ENCODE data around the gene MYO5A.

Gene MYO5A

GRCh38 chr15:52261026-52261425 is 267.7 kb downstream of the MYO5A start:
- no peak for TF ChIP-seq CTCF (IDR thresholded peaks at IDR 0.05; ENCODE audit: insufficient read depth, low read length, poor library complexity, severe bottlenecking)
- TF ChIP-seq EZH2phosphoT487 (conservative IDR thresholded peaks at IDR 0.05; ENCODE audit: low read length) = no peak
- no peaks in the 10 kb centered on the region for H3K79me2 ChIP-seq (ENCODE audit: insufficient read depth, low read length)
- no peaks in the 10 kb centered on the region for H3F3A ChIP-seq (ENCODE audit: insufficient read depth)
- no peak overlapping the region for H3K4me3 ChIP-seq (ENCODE audit: insufficient read depth, low read length, poor library complexity, severe bottlenecking)
- H4K20me1 ChIP-seq (ENCODE audit: low read depth, low read length) = no peaks in the 10 kb centered on the region
- H3K4me2 ChIP-seq (ENCODE audit: low read depth, low read length, poor library complexity, severe bottlenecking) = no peak overlapping the region
- no peaks in the 10 kb centered on the region for H3K9me3 ChIP-seq (ENCODE audit: insufficient read depth, low read length)
- H3K36me3 ChIP-seq (ENCODE audit: low read length) = no peaks in the 10 kb centered on the region
- H3K27ac ChIP-seq (ENCODE audit: low read depth, low read length) = no peak overlapping the region
- no peaks in the 10 kb centered on the region for H3K9me2 ChIP-seq (replicated peaks; ENCODE audit: insufficient read depth, low read length)
- H2AFZ ChIP-seq (ENCODE audit: low read depth, low read length, severe bottlenecking) = no peak overlapping the region
- H3K9ac ChIP-seq (ENCODE audit: low read length) = no peak overlapping the region
- no peaks in the 10 kb centered on the region for H3K27me3 ChIP-seq (ENCODE audit: low read length)

DNA sequence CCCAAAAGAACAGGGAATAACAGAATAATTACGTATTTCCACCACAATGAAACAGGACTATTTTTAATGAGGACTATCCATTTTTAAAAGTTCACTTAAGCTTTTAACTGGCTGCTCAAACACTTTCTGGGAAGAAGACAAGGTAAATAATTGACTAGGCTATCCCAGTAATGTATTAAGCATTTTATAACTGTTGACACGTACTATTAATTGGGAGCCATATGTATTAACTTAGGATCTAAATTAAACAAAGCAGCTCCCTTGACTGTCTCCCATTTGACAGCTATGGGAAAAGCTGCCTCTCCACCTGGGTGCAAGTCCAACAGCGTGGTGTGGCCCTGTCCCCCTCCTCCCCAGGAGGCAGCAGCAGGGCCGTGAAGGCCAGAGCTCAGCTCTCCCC is 269.2 kb downstream of the MYO5A start:
- Histone ChIP-seq H3K36me3 (ENCODE audit: low read length) (no peaks in the 10 kb centered on the region), H3K27ac (ENCODE audit: low read depth, low read length) (no peak overlapping the region), H3K27me3 (ENCODE audit: low read length) (no peaks in the 10 kb centered on the region), H3F3A (ENCODE audit: insufficient read depth) (no peaks in the 10 kb centered on the region), H4K20me1 (ENCODE audit: low read depth, low read length) (no peaks in the 10 kb centered on the region), H3K9me3 (ENCODE audit: insufficient read depth, low read length) (no peaks in the 10 kb centered on the region), H3K9ac (ENCODE audit: low read length) (no peak overlapping the region), H3K9me2 (replicated peaks; ENCODE audit: insufficient read depth, low read length) (no peaks in the 10 kb centered on the region), H3K4me2 (ENCODE audit: low read depth, low read length, poor library complexity, severe bottlenecking) (no peak overlapping the region), H3K79me2 (ENCODE audit: insufficient read depth, low read length) (no peaks in the 10 kb centered on the region), H3K4me3 (ENCODE audit: insufficient read depth, low read length, poor library complexity, severe bottlenecking) (no peak overlapping the region), H2AFZ (ENCODE audit: low read depth, low read length, severe bottlenecking) (no peak overlapping the region)
- TF ChIP-seq EZH2phosphoT487 (conservative IDR thresholded peaks at IDR 0.05; ENCODE audit: low read length) = no peak
- TF ChIP-seq CTCF (IDR thresholded peaks at IDR 0.05; ENCODE audit: insufficient read depth, low read length, poor library complexity, severe bottlenecking) = no peak

GRCh38 chr15:52258461-52258860 is 270.2 kb downstream of the MYO5A start:
- no peak overlapping the region for H3K4me2 ChIP-seq (ENCODE audit: low read depth, low read length, poor library complexity, severe bottlenecking)
- no peaks in the 10 kb centered on the region for H3K9me2 ChIP-seq (replicated peaks; ENCODE audit: insufficient read depth, low read length)
- no peaks in the 10 kb centered on the region for H3K9me3 ChIP-seq (ENCODE audit: insufficient read depth, low read length)
- no peak for TF ChIP-seq EZH2phosphoT487 (conservative IDR thresholded peaks at IDR 0.05; ENCODE audit: low read length)
- TF ChIP-seq CTCF (IDR thresholded peaks at IDR 0.05; ENCODE audit: insufficient read depth, low read length, poor library complexity, severe bottlenecking) = no peak
- H3F3A ChIP-seq (ENCODE audit: insufficient read depth) = no peaks in the 10 kb centered on the region
- no peak overlapping the region for H3K4me3 ChIP-seq (ENCODE audit: insufficient read depth, low read length, poor library complexity, severe bottlenecking)
- no peaks in the 10 kb centered on the region for H3K36me3 ChIP-seq (ENCODE audit: low read length)
- H3K9ac ChIP-seq (ENCODE audit: low read length) = no peak overlapping the region
- no peak overlapping the region for H2AFZ ChIP-seq (ENCODE audit: low read depth, low read length, severe bottlenecking)
- H3K79me2 ChIP-seq (ENCODE audit: insufficient read depth, low read length) = no peaks in the 10 kb centered on the region
- no peak overlapping the region for H3K27ac ChIP-seq (ENCODE audit: low read depth, low read length)
- no peaks in the 10 kb centered on the region for H3K27me3 ChIP-seq (ENCODE audit: low read length)
- no peaks in the 10 kb centered on the region for H4K20me1 ChIP-seq (ENCODE audit: low read depth, low read length)

DNA sequence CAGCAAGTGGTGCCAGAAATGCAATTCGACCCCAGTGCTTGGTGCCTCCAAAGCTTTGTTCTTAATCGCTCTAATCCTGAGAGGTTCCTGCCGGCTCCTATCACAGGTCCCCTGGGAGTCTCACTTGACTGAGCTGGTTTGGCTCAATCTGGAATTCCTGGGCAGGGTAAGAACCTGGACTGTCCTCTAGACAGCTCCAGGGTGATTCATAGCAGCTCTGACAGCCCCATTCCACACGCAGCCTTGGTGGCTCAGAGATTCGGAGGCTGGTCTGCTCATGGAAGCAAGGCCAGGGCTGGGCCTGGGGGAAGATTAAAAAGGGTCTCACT is 271.0 kb downstream of the MYO5A start:
- no peaks in the 10 kb centered on the region for H3K27me3 ChIP-seq (ENCODE audit: low read length)
- no peaks in the 10 kb centered on the region for H3K9me2 ChIP-seq (replicated peaks; ENCODE audit: insufficient read depth, low read length)
- H3K9ac ChIP-seq (ENCODE audit: low read length) = no peak overlapping the region
- H2AFZ ChIP-seq (ENCODE audit: low read depth, low read length, severe bottlenecking) = no peak overlapping the region
- H3K36me3 ChIP-seq (ENCODE audit: low read length) = no peaks in the 10 kb centered on the region
- H3K4me3 ChIP-seq (ENCODE audit: insufficient read depth, low read length, poor library complexity, severe bottlenecking) = no peak overlapping the region
- H3K4me2 ChIP-seq (ENCODE audit: low read depth, low read length, poor library complexity, severe bottlenecking) = no peak overlapping the region
- no peaks in the 10 kb centered on the region for H3K9me3 ChIP-seq (ENCODE audit: insufficient read depth, low read length)
- TF ChIP-seq EZH2phosphoT487 (conservative IDR thresholded peaks at IDR 0.05; ENCODE audit: low read length) = no peak
- no peak for TF ChIP-seq CTCF (IDR thresholded peaks at IDR 0.05; ENCODE audit: insufficient read depth, low read length, poor library complexity, severe bottlenecking)
- no peaks in the 10 kb centered on the region for H3K79me2 ChIP-seq (ENCODE audit: insufficient read depth, low read length)
- no peaks in the 10 kb centered on the region for H3F3A ChIP-seq (ENCODE audit: insufficient read depth)
- no peaks in the 10 kb centered on the region for H4K20me1 ChIP-seq (ENCODE audit: low read depth, low read length)
- H3K27ac ChIP-seq (ENCODE audit: low read depth, low read length) = no peak overlapping the region

Measured in SU-DHL-6 (cell line).